HG03442 (cell line): ENCODE results near the gene ASL.
"Not testable (repeated sequence)": the region's sequence is repeated elsewhere in the genome, so short reads cannot be mapped to it uniquely, and the experiment has no call there.

Source experiments
- ATAC-seq: cut with Tn5 transposase; IDR thresholded peaks from one replicate; pipeline ENCODE4 v1.9.1; 2021; ENCODE audit warnings: mild to moderate bottlenecking, moderate library complexity; ENCODE audit not compliant: unreplicated experiment

ASL gene

DNA sequence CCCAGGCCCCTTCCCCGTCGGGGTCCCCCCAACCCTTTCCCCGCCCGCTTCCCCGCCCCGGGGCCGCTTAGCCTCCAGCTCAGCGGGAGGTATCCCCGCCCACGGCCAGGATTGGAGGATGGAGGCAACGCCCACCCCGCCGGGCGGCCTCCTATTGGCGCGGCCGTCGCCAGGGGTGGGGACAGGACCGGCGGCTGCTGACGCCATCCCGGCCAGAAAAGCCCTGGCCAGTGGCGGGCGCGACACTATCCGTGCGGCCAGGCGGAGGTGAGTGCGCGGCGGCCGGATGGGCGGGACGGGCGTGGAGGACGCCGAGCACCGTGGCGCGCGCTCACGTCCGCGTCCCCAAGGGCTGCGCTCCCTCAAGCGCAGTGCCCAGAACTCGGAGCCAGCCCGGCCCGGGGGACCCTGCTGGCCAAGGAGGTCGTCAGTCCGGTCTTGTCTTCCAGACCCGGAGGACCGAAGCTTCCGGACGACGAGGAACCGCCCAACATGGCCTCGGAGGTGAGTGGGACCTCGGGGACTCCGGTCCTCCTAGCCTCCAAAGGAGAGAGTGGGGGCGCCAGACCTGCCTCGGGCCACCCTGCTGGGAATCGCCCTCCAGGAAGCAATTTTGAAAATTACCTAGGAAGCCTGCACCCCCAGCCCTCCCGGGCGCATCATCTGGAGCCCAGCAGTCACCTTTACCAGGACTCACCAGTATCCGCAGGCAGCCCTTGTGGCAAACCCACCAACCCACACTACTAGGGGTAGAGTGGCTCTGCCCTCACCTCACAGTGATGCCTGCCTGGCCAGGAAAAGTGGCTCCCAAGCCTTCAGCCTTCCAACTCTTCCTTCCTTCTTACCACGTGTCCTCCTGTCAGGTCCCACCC is at the start of gene ASL:
TSS of gene ASL (plus strand) at position 230 of the 872 bp plus-strand sequence. CDS start at position 493, 263 bp downstream.
- ATAC-seq = peak; percentile 99

DNA sequence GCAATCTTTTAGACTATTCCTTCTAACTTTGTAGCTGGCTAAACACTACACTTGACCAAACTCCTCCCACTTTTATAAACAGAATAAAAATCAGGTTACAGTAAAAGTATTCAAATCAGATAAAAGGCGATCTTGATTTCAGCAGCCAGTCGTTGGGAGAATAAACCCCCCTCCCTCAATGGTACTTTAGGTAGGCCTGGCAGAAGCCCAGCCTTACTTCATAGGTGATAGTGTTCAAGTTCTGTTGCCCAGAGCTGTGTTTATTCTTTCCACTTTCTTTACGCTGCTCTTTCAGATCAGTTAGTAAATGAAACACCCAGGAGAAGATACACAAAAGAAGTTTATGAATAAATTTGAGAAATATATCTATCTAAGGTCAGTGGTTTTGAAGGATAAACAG is 47.3 kb upstream of the ASL start:
- ATAC-seq = not testable (repeated sequence)

DNA sequence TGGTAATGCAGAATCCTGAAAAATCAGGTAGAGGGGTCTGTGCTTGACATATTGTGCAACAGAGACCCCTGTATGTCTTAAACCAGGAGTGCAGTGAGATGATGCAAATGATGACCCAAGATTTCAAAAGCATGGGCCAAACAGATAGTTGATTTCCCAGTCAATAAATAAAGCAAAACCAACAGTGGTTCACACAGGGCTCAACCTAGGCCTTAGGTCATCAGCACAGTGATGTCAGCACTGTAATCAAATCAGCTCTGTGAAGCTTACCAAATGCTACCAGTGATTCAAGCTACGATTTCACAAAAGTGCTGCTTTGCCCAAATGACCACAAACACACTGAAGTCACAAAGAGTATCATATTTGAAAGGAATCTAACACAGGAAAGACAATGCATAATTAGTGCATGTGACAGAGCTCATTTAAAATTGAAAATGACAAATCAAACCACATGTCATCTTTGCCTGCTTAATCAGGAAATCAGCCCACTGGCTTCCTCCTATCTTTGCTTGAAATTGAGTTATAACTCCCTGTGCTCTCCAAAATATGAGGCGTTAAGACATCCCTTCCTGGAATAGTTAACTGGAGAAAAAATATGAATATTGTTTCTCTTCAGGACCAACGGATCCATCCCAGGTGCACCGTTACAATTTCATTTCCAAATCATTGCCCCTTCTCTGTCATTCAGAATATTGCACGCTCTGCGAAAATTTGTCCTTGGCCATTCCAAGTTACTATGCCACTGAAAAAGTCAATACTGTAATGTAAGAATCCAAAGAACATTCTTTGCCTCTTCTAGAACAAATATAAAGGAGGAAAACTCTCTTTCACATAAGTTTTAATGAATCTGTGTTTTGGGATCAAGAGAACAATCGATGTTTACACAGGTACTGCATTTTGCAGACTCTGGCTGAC is 41.9 kb upstream of the ASL start:
- ATAC-seq = no peak

DNA sequence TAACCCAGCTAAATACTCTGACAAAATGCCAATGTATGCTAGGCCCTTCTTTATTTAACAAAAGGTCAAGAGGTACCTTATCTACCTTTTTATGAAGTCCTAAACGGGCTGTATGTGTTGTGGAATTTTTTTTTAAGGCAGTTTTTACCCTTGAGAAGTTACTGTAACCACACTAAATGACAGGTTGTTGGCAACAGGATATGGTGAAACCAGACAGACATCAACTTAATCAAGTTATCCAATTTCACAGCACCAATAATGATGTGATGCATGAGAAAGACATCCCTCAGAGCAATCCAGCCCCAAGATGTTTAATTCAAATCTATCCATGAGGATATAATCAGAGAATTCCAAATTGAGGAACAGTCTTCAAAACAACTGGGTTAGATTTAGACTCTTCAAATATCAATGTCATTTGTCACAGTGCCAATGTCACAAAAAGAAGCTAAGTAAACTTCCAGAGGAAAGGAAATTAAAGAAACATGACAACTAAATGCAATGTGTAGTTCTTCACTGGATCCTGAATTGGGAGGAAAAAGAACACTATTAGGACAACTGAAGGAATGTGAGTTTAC is 41.1 kb upstream of the ASL start:
- not testable (repeated sequence) for ATAC-seq

DNA sequence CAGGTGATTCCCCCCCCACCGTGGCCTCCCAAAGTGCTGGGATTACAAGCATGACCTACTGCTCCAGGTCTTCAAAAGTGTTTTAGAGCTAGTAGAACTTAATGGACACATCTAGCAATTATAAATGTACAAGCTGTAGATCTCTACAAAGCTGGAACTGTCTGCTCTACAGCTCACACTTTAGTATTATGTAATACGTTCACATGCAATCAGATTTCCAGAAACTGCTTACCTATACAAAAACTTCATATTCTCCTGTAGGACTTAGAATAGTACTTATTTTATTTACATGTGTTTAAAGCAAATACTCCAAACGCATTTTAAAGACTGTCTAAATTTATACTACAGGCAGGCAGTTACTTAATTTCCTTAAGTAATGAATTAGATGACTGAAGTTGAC is 39.2 kb upstream of the ASL start:
- ATAC-seq = no peak

DNA sequence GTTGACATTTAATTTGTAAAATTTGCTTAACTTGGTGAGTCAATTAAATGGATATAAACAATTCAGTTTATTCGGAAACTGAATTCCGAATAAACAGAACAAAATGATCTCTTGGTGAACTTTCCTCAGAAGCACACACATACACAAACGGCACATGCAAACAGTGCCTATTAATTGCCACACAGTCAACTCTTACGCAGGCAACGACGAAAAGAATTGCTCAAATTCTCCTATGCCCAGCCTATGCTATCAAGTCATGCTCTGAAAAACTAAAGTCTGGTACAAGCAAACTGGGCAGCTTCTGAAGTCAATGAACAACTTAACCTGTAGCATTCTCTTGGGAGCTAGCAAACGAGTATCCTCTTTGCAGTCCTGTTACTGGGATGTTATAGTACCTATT is 38.8 kb upstream of the ASL start:
- no peak for ATAC-seq

DNA sequence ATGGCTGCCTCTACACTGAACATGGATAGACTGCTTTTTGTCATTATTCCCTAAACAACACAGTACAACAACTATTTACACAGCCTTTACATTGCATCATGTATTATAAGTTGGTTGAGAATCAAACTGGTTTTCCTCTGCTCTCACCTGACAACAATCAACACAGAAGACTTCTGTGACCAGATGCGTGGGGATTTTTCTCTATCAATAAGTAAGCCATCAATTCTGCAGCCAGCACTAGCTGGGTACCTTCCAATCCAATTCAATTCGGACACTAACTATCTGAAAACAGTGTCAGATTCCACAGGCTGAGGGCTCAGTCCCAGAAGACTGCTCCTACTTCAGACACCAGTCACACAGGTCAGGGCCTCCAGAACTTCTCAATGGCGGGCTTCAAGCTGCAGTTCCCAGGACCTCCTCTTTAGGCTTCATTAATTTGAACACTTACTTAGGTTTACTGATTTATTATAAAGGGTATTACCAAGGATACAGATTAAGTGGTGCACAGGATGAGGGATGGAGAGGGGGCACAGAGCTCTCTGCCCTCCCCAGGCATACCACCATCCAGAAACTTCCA is 36.4 kb upstream of the ASL start:
- ATAC-seq = no peak

DNA sequence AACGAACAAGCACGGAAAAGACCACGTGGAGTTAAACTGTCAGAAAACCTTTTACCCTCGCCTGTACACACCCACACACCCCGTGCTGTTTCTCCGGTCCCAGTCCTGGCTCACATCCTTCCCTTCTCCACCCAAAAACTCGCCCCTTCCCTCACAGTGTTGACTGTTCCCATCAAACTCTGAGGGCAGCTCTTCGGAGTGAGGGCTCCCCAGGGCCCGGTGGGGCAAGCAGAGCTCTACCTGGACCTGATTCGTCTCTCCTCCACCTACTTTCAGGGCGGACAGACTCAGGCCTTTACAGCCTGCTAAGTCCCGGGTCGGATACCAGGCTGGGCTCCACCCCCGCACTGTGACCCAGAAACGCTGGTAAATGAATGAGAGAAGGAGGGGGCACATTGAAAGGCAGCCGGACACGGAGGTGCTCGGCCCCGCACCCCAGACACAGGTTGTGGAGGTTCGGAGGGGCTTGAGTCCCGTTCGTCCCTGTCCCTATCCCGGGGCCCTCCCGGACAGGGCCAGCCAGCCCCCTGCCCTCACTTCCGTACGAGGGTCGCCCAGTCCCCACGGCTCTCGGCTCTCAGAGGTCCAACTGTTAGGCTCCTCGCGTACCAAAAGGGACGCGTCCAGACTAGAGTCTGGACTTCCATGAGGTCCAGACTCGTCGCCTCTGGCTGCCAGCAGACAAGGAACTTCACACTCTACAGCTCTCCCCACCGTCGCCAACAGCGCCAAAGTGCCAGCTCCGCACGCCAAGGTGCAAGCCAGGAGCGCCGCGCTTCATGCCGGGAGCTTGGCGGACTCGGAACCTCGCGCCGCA is 31.7 kb upstream of the ASL start:
- ATAC-seq = no peak

DNA sequence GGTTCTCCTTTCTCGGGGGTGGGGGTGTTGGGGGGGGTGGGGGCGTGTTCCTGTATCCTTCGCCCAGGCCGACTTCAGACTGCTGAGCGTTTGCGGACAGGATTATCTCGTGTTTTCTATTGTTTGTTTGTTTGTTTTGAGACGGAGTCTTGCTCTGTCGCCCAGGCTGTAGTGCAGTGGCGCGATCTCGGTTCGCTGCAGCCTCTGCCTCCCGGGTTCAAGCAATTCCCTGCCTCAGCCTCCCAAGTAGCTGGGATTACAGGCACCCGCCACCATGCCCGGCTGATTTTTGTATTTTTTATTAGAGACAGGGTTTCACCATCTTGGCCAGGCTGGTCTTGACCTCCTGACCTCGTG is 31.1 kb upstream of the ASL start:
- ATAC-seq = not testable (repeated sequence)

DNA sequence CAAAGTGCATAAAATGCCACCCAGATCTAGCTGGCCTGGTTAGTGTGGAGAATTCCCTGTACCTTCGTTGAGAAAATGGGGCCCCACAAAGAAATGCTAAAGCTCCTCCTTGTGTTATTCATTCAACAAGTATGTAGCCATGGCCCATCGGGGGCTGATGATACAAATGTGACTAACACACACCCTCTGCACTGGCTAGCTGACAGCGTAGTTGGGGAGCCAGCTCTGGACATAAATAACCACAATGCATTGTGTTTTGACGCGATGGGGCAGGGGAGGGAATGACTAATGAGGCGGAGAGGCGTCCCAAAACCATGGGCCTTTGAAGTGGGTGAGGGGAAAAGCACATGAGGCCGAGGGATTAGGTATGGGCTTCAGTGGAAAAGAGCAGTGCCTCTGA is 28.2 kb upstream of the ASL start:
- no peak for ATAC-seq

DNA sequence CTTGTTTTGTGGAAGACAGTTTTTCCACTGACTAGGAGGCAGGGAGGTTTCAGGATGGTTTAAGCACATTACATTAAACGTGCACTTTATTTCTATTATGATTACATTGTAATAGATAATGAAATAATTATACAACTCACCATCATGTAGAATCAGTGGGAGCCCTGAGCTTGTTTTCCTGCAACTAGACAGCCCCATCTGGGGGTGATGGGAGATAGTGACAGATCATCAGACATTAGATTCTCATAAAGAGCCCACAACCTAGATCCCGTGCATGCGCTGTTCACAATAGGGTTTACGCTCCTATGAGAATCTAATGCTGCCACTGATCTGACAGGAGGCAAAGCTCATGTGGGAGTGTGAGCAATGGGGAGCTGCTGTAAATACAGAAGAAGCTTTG is 25.7 kb upstream of the ASL start:
- ATAC-seq = not testable (repeated sequence)

DNA sequence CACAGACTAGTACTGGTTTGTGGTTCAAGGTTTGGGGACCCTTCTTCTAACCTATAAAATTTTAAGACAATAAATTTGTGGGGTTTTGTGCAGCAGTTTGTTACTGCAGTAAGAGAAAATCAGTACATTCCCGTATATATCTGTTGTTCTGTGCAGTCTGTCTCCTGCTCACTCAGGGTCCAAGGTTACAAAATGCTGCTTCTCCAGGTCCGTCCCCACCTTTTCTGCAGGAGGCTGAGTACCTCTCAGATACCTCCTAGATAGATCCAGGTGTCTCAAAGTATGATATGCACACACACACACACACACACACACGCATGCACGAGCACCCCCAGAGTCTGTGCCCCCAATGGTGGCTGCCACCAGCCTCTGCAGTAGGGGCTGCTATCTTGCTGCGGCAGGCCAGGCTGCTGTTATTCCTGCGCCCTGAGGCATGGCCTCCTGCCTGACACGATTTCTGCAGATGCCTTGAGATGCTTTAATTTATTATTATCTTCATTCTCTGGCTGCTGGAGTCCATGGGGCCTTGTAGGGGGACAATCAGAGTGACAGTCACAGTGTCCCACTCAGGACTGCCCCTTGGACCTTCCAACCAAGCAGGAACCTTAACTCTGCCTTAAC is 25.2 kb upstream of the ASL start:
- no peak for ATAC-seq

DNA sequence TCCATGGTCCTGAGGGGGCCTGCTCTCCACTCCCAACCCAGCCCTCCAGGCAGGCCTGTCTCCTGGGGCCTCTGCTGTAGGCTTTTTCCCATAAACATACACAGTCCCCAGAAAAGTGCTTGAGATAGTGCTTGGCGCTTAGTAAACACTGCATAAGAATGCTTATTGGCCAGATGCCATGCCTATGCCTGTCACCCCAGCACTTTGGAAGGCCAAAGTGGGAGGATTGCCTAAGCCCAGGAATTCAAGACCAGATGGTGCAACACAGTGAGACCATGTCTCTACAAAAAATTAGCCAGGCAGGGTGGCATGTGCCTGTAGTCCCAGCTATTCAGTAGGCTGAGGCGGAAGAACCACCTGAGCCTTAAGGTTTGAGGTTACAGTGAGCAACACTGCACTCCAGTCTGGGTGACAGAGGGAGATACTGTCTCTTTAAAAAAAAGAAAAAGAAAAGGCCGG is 24.6 kb upstream of the ASL start:
- ATAC-seq = no peak

DNA sequence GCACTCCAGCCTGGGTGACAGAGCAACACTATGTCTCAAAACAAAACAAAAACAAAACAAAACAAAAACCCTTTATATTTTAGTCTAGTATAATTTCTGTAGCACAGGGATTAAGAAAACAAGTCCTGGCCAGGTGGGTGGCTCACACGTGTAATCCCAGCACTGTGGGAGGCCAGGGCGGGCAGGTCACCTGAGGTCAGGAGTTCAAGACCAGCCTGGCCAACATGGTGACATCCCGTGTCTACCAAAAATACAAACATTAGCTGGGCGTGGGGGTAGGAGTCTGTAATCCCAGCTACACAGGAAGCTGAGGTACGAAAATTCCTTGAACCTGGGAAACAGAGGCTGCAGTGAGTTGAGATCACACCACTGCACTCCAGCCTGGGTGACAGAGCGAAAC is 23.2 kb upstream of the ASL start:
- ATAC-seq = no peak

DNA sequence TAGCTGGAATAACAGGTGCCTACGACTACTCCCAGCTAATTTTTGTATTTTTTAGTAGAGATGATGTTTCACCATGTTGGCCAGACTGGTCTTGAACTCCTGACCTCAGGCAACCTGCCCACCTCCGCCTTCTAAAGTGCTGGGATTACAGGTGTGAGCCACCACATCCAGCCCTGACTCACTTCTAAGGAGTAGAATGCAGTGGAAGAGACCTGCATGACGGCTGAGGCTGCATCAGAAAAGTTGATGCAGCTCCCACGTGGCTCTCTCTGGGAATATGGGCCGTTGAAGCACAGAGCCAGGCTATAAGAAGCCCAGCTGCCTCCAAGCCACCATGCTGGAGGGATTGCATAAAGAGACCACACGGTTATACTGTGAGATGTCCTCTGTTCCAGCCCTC is 21.6 kb upstream of the ASL start:
- ATAC-seq = no peak

DNA sequence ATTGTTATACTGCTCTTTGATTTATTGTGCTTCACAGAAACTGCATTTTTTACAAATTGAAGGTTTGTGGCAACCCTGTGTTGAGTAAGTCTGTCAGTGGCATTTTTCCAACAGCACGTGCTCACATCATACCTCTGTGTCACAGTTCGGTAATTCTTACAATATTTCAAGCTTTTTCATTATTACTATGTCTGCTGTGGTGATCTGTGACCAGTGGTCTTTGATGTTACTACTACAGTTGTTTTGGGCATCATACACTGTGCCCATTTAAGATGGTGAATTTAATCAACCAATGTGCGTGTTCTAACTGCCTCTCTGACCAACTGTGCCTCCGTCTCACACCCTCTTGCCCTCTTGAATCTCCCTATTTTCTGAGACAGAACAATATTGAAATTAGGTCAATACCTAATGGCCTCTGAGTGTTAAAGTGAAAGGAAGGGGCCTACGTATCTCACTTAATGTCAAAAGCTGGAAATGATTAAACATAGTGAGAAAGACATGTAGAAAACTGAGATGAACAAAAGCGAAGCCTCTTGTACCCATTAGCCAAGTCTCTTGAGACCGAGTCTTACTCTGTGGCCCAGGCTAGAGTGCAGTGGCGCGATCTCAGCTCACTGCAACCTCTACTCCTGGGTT is 20.2 kb upstream of the ASL start:
- ATAC-seq = peak; percentile 67

DNA sequence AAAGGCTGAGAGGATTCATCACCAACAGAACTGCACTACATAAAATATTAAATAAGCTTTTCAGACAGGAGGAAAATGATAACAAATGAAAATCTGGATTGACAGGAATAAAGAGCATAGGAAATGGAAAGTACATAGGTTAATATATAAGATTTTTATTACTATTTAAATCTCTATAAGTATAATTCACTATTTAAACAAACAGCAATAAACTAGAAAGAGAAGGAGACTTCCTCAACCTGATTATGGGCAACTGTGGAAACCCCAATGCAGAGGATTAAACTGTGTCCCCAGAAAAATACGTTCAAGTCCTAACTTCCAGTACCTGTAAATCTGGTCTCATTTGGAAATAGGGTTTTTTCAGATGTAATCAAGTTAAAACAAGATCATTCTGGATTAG is 14.8 kb upstream of the ASL start:
- ATAC-seq = no peak

DNA sequence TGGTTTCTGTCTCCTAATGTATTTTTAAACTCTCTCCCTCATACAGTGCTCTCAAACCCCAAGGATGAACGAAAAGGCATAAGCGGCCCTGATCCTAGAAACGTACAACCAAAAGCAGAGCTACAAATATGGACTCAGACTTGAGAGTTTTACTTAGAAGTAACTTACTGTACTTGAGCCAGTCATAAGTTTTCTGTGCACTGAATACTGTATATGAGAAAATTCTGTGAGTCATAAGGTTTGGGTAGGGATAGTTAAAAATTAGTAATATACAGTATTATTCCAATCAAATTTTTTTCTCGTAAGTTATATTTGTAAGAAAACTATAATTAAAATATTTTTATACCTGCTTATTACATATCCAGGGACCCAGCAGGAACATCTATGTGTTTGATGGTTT is 5.9 kb upstream of the ASL start:
- no peak for ATAC-seq

DNA sequence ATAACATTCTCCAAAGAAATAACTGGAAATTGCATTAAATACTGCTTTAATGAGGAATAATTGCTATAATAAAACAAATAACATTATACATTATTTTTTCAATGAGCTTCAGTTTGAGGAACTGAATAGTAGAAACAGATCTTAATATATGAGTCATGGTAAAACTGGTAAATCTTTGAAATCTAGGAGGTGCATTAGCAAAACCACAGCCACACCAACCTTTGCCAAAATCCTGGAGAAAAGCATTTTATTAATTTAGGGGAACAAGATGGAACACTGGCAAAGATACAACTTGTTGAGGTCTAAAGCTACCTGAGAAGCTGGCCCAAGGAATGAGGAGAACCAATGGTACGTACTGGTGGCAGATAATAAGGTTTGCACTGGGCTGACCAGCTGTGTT is 5.4 kb upstream of the ASL start:
- no peak for ATAC-seq
